ENCODE measurements around the gene SERF2.

Gene SERF2

DNA sequence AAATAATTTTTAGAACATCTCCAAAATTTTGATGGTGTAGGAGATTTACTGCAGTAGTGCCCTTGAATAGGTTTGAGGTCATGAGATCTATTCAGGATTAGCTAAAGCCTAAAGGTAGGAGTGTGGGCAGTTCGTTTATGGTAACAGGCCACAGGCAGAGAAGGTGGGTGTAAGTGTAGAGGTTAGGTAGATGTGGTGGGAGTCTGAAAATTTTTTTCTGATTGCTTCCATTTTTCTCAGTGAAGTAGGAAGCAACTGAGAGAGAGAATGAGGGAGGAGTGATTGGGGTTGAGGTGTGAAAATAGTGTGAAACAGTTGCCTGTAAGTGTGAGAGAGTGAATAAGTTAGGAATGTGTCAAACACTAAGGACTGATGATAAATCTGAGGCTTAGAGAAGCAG, 13.1 kb upstream of the SERF2 start:
- H3K4me3 ChIP-seq (ENCODE audit: low read length): no peak overlapping the region
- no peak overlapping the region for H4K8ac ChIP-seq (ENCODE audit: low read depth, low read length)
- no peak overlapping the region for H2AK5ac ChIP-seq (ENCODE audit: low read length)
- no peak overlapping the region for H3K56ac ChIP-seq (ENCODE audit: low read length)
- no peak overlapping the region for H4K5ac ChIP-seq (ENCODE audit: low read length)
- H3K9ac ChIP-seq (ENCODE audit: low read length): no peak overlapping the region
- H3K36me3 ChIP-seq (ENCODE audit: control insufficient read depth, insufficient read depth, low read length): no peaks in the 10 kb centered on the region
- no peaks in the 10 kb centered on the region for H3K27me3 ChIP-seq (ENCODE audit: insufficient read depth, low read length, poor library complexity)
- H3K79me2 ChIP-seq (ENCODE audit: control insufficient read depth, insufficient read depth, low read length): no peaks in the 10 kb centered on the region
- no CpG with 5 or more reads among the region's 1 CpG for WGBS (ENCODE audit: extremely low coverage, insufficient coverage, low lambda C conversion rate)
- no peak overlapping the region for H3K4me2 ChIP-seq (ENCODE audit: low read length)
- no peak overlapping the region for H2BK5ac ChIP-seq (ENCODE audit: low read length)
- no peak overlapping the region for H3K18ac ChIP-seq (ENCODE audit: low read length)
- no peak overlapping the region for H3K23ac ChIP-seq (ENCODE audit: low read length)
- H3K4ac ChIP-seq (ENCODE audit: low read depth, low read length): no peak overlapping the region
- H3K27ac ChIP-seq (ENCODE audit: low read depth, low read length): no peak overlapping the region
- no peaks in the 10 kb centered on the region for H3K79me1 ChIP-seq (ENCODE audit: low read length)
- no peak for DNase-seq
- peaks cover 7% of the 10 kb centered on the region for H3K4me1 ChIP-seq (ENCODE audit: control insufficient read depth, low read depth, low read length)
- H2BK120ac ChIP-seq (ENCODE audit: low read depth, low read length): no peak overlapping the region
- no peak overlapping the region for H2BK15ac ChIP-seq (replicated peaks; ENCODE audit: low read depth)

DNA sequence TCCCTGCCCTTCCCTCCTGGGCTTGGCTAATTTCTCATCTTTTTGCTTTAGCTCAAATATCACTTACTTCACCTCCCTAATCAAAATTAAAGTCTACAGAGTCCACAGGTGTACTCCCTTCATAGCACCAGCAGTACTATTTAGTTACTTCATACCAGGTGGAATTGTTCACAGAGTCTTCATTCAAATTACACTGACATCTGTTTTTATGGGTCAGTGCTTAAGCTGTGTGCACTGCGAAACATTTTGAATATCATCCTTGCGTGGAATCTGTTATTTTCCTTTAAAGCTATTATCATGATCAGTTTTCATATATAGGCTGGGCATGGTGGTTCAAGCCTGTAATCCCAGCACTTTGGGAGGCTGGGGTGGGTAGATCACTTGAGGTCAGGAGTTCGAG, 2.7 kb upstream of the SERF2 start:
- no peak overlapping the region for H3K4me2 ChIP-seq (ENCODE audit: low read length)
- peaks cover 16% of the 10 kb centered on the region for H3K79me1 ChIP-seq (ENCODE audit: low read length)
- H2BK15ac ChIP-seq (replicated peaks; ENCODE audit: low read depth): no peak overlapping the region

DNA sequence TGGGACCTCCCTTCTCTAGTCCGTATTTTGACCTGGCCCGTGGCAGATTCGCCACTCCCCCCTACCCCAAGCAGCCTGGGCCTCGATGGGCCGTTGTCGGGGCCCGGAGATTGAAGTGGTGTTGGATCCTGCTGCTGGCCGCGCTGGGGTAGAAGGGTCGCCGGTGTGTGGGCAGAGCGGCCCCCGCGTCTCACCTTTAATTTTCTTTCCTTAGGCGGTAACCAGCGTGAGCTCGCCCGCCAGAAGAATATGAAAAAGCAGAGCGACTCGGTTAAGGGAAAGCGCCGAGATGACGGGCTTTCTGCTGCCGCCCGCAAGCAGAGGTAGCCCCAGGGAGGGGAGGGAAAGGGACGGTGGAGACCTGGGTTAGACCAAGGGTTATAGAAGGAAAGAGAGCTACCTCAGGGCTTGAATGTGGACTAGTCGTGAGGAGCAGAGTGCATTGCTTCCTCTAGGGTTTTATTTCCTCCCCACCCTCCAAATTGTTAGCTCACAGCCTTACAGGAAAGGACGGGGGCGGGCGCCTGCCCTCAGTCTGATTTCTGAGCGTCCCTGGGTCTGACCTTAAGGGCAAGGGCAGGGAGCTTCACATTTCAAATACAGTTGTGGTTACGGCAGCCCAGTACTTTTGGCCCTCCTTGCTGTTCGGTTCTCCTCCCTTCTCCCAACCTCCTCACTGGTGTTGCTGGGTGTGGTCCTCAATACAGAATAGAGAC, 799 bp downstream of the SERF2 start:
- Histone ChIP-seq H3K36me3 (ENCODE audit: control insufficient read depth, insufficient read depth, low read length) (peaks cover 2% of the 10 kb centered on the region), H4K5ac (ENCODE audit: low read length) (no peak overlapping the region), H3K9ac (ENCODE audit: low read length) (peak overlapping the region; percentile 99), H3K23ac (ENCODE audit: low read length) (peak overlapping the region; percentile 91), H2AK5ac (ENCODE audit: low read length) (peak overlapping the region; percentile 48), H3K18ac (ENCODE audit: low read length) (peak overlapping the region; percentile 78), H2BK15ac (replicated peaks; ENCODE audit: low read depth) (no peak overlapping the region), H3K79me1 (ENCODE audit: low read length) (peaks cover 20% of the 10 kb centered on the region), H3K79me2 (ENCODE audit: control insufficient read depth, insufficient read depth, low read length) (peaks cover 16% of the 10 kb centered on the region), H3K4me1 (ENCODE audit: control insufficient read depth, low read depth, low read length) (peaks cover 23% of the 10 kb centered on the region), H3K27ac (ENCODE audit: low read depth, low read length) (peak overlapping the region; percentile 21), H3K27me3 (ENCODE audit: insufficient read depth, low read length, poor library complexity) (no peaks in the 10 kb centered on the region), H3K4me2 (ENCODE audit: low read length) (peak overlapping the region; percentile 92), H3K4me3 (ENCODE audit: low read length) (peak overlapping the region; percentile 95), H4K8ac (ENCODE audit: low read depth, low read length) (no peak overlapping the region), H3K4ac (ENCODE audit: low read depth, low read length) (peak overlapping the region; percentile 95), H3K56ac (ENCODE audit: low read length) (peak overlapping the region; percentile 98), H2BK120ac (ENCODE audit: low read depth, low read length) (no peak overlapping the region), H2BK5ac (ENCODE audit: low read length) (peak overlapping the region; percentile 30)
- peak; percentile 59 for DNase-seq
- WGBS (ENCODE audit: extremely low coverage, insufficient coverage, low lambda C conversion rate): no CpG with 5 or more reads among the region's 33 CpGs

More for the DNA sequence above, 2.7 kb upstream of the SERF2 start:
- no peak overlapping the region for H4K8ac ChIP-seq (ENCODE audit: low read depth, low read length)
- H2AK5ac ChIP-seq (ENCODE audit: low read length): no peak overlapping the region
- H3K18ac ChIP-seq (ENCODE audit: low read length): no peak overlapping the region
- H3K56ac ChIP-seq (ENCODE audit: low read length): no peak overlapping the region
- H2BK120ac ChIP-seq (ENCODE audit: low read depth, low read length): no peak overlapping the region
- no CpG with 5 or more reads among the region's 3 CpGs for WGBS (ENCODE audit: extremely low coverage, insufficient coverage, low lambda C conversion rate)
- H3K23ac ChIP-seq (ENCODE audit: low read length): no peak overlapping the region
- no peak overlapping the region for H4K5ac ChIP-seq (ENCODE audit: low read length)
- no peak overlapping the region for H3K27ac ChIP-seq (ENCODE audit: low read depth, low read length)
- H3K27me3 ChIP-seq (ENCODE audit: insufficient read depth, low read length, poor library complexity): no peaks in the 10 kb centered on the region
- H3K36me3 ChIP-seq (ENCODE audit: control insufficient read depth, insufficient read depth, low read length): no peaks in the 10 kb centered on the region
- H3K79me2 ChIP-seq (ENCODE audit: control insufficient read depth, insufficient read depth, low read length): peaks cover 16% of the 10 kb centered on the region
- no peak overlapping the region for H2BK5ac ChIP-seq (ENCODE audit: low read length)
- no peak overlapping the region for H3K9ac ChIP-seq (ENCODE audit: low read length)
- no peak for DNase-seq
- no peak overlapping the region for H3K4ac ChIP-seq (ENCODE audit: low read depth, low read length)
- H3K4me1 ChIP-seq (ENCODE audit: control insufficient read depth, low read depth, low read length): peaks cover 10% of the 10 kb centered on the region
- no peak overlapping the region for H3K4me3 ChIP-seq (ENCODE audit: low read length)

DNA sequence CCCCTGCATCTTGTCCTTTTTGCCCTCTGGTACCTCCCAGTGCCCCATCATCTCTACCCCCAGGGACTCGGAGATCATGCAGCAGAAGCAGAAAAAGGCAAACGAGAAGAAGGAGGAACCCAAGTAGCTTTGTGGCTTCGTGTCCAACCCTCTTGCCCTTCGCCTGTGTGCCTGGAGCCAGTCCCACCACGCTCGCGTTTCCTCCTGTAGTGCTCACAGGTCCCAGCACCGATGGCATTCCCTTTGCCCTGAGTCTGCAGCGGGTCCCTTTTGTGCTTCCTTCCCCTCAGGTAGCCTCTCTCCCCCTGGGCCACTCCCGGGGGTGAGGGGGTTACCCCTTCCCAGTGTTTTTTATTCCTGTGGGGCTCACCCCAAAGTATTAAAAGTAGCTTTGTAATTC, 1.5 kb downstream of the SERF2 start:
- H3K27ac ChIP-seq (ENCODE audit: low read depth, low read length): no peak overlapping the region
- H3K9ac ChIP-seq (ENCODE audit: low read length): peak overlapping the region; percentile 99
- H2BK120ac ChIP-seq (ENCODE audit: low read depth, low read length): no peak overlapping the region
- peaks cover 2% of the 10 kb centered on the region for H3K36me3 ChIP-seq (ENCODE audit: control insufficient read depth, insufficient read depth, low read length)
- H3K4me2 ChIP-seq (ENCODE audit: low read length): peak overlapping the region; percentile 92
- no peaks in the 10 kb centered on the region for H3K27me3 ChIP-seq (ENCODE audit: insufficient read depth, low read length, poor library complexity)
- H3K56ac ChIP-seq (ENCODE audit: low read length): peak overlapping the region; percentile 98
- H4K8ac ChIP-seq (ENCODE audit: low read depth, low read length): no peak overlapping the region
- DNase-seq: no peak
- no CpG with 5 or more reads among the region's 10 CpGs for WGBS (ENCODE audit: extremely low coverage, insufficient coverage, low lambda C conversion rate)
- H3K23ac ChIP-seq (ENCODE audit: low read length): no peak overlapping the region
- no peak overlapping the region for H2BK5ac ChIP-seq (ENCODE audit: low read length)
- H3K79me1 ChIP-seq (ENCODE audit: low read length): peaks cover 20% of the 10 kb centered on the region
- no peak overlapping the region for H3K4me3 ChIP-seq (ENCODE audit: low read length)
- H3K4me1 ChIP-seq (ENCODE audit: control insufficient read depth, low read depth, low read length): peaks cover 23% of the 10 kb centered on the region
- H4K5ac ChIP-seq (ENCODE audit: low read length): no peak overlapping the region
- H3K4ac ChIP-seq (ENCODE audit: low read depth, low read length): no peak overlapping the region
- H2AK5ac ChIP-seq (ENCODE audit: low read length): no peak overlapping the region
- H3K79me2 ChIP-seq (ENCODE audit: control insufficient read depth, insufficient read depth, low read length): peaks cover 16% of the 10 kb centered on the region
- H3K18ac ChIP-seq (ENCODE audit: low read length): no peak overlapping the region
- H2BK15ac ChIP-seq (replicated peaks; ENCODE audit: low read depth): no peak overlapping the region

DNA sequence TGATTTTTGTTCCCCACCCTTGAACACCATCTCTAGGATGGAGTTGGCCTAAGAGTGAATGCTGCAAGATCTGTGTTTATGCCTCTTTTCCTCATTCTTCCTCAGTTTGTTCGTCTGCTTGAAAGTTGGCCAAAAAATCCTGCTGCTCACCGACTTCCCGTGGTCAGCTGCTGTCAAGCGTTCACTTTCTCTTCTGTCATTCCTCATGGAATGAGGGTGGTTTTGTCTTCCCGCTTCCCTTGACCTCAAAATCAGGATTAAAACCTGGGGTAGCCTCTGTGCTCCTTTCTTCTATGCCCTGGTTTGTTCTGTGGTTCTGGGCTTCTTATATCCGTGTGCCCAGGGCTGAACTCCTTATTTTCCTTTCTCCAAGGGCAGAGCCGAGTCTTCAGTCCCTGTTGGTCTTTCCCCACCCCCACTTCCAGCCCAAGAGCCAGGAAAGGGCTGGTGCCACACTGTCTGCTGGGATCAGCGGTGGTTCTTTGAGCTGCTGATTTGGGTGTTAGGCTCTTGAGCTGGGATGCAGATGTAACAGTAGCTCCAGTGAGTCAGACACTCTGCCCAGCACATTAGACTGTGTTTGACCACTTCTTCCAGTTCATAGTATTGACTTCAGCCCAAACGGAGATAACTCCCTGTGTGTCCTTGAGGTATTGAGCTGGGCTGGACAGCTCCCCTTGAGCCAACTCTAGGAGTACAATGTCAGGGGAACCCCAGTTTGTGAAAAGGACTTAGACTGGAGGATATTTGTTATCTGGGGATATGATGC, 2.3 kb downstream of the SERF2 start:
- Histone ChIP-seq H3K9ac (ENCODE audit: low read length) (no peak overlapping the region), H3K23ac (ENCODE audit: low read length) (no peak overlapping the region), H2BK15ac (replicated peaks; ENCODE audit: low read depth) (no peak overlapping the region), H3K36me3 (ENCODE audit: control insufficient read depth, insufficient read depth, low read length) (peaks cover 2% of the 10 kb centered on the region), H4K5ac (ENCODE audit: low read length) (no peak overlapping the region), H3K4me3 (ENCODE audit: low read length) (no peak overlapping the region), H3K4ac (ENCODE audit: low read depth, low read length) (no peak overlapping the region), H3K79me1 (ENCODE audit: low read length) (peaks cover 20% of the 10 kb centered on the region), H3K4me1 (ENCODE audit: control insufficient read depth, low read depth, low read length) (peaks cover 23% of the 10 kb centered on the region), H4K8ac (ENCODE audit: low read depth, low read length) (no peak overlapping the region), H3K27me3 (ENCODE audit: insufficient read depth, low read length, poor library complexity) (no peaks in the 10 kb centered on the region), H2AK5ac (ENCODE audit: low read length) (no peak overlapping the region), H3K27ac (ENCODE audit: low read depth, low read length) (no peak overlapping the region), H2BK5ac (ENCODE audit: low read length) (no peak overlapping the region), H3K56ac (ENCODE audit: low read length) (no peak overlapping the region), H3K18ac (ENCODE audit: low read length) (no peak overlapping the region), H3K4me2 (ENCODE audit: low read length) (no peak overlapping the region), H3K79me2 (ENCODE audit: control insufficient read depth, insufficient read depth, low read length) (peaks cover 16% of the 10 kb centered on the region), H2BK120ac (ENCODE audit: low read depth, low read length) (no peak overlapping the region)
- no CpG with 5 or more reads among the region's 9 CpGs for WGBS (ENCODE audit: extremely low coverage, insufficient coverage, low lambda C conversion rate)
- DNase-seq: peak; percentile 46

Data from mesendoderm (in vitro differentiated cells).